Muscle of leg (tissue), 11 donors: ENCODE measurements around the gene VWA3B. TPM values are rescaled to one million over a fixed set of nuclear protein-coding genes. Genes with fewer than 3 reads are reported as not detected.
"Not testable (repeated sequence)": the region's sequence is repeated elsewhere in the genome, so short reads cannot be mapped to it uniquely, and the experiment has no call there.

Experiments used
- DNase-seq: peaks from one replicate; pipeline ENCODE4 v3.0.0; 2013
- H3K27ac ChIP-seq: one replicate; pipeline ENCODE4 v1.5.1; 2013; ENCODE audit warnings: mild to moderate bottlenecking, low read length, control low read depth
- H3K27me3 ChIP-seq: one replicate; pipeline ENCODE4 v1.6.1; 2013; ENCODE audit warnings: low read length; ENCODE audit not compliant: control insufficient read depth, insufficient read depth
- H3K36me3 ChIP-seq: one replicate; pipeline ENCODE4 v1.6.1; 2013; ENCODE audit warnings: low read length; ENCODE audit not compliant: control insufficient read depth, insufficient read depth
- H3K4me1 ChIP-seq: one replicate; pipeline ENCODE4 v1.6.1; 2013; ENCODE audit warnings: low read length; ENCODE audit not compliant: control insufficient read depth, insufficient read depth
- H3K4me3 ChIP-seq: one replicate; pipeline ENCODE4 v1.5.1; 2013; ENCODE audit warnings: low read length, control low read depth
- H3K9me3 ChIP-seq: replicated peaks from 2 replicates; pipeline ENCODE4 v1.6.1; 2013; ENCODE audit warnings: low read depth, low read length; ENCODE audit not compliant: control insufficient read depth
- WGBS: methylation state at CpG from one replicate; pipeline ENCODE4 v1.1.5; 2013; ENCODE audit warnings: missing lambda C conversion rate; ENCODE audit not compliant: insufficient coverage; 5-methylcytosine and 5-hydroxymethylcytosine counted together
- polyA plus RNA-seq, 8 donors: library from polyadenylated mRNA; unstranded; fragments of 120-200 nt; gene quantifications; one replicate each; pipeline versions ENCODE4 v1.2.1 to v1.2.3, GENCODE V29; 2013; ENCODE audit warnings: inconsistent platforms in 1 of 8, low replicate concordance in 1 of 8; ENCODE audit not compliant: insufficient read length in 8 of 8, insufficient read depth in 1 of 8
- total RNA-seq: library from RNA; stranded (reverse); fragments of 120-200 nt; gene quantifications from one replicate; pipeline ENCODE4 v1.2.4, GENCODE V29; 2013

VWA3B gene
- total and polyA plus RNA-seq, 9 donors = 0.13 to 1.3 (median 0.57) TPM; not detected in 1

DNA sequence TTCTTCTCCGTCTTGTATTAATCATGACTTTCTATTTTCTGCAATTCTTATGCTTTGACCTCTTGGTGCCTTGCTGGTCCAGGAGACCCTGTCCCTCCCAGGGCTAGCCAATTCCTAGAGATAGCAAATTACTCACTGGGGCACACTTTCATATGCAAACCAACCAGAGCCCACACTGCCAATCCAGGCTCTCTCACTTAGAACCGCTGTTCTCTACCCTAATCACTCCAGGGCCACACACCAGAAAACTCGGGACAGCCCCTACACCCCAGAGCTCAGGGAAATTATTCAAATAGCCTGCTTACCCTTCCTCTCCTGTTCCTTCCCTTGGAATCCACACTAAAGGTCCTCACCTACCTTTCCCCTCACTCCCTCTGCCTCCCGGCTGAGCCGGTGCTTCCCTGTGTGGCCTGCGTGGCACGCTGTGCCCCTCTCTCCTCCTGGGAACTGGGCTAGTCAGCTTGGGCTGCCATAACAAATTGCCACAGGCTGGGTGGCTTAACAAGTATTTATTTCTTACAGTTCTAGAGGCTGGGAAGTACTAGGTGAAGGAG, 41.7 kb downstream of the VWA3B start:
- Histone ChIP-seq H3K36me3 (no peaks in the 10 kb centered on the region), H3K4me1 (peaks cover 8% of the 10 kb centered on the region), H3K27me3 (peaks cover 2% of the 10 kb centered on the region), H3K27ac (no peak overlapping the region), H3K9me3 (no peaks in the 10 kb centered on the region), H3K4me3 (no peak overlapping the region)
- no peak for DNase-seq
- 87% methylated on average over 4 of the region's 7 CpGs for WGBS

DNA sequence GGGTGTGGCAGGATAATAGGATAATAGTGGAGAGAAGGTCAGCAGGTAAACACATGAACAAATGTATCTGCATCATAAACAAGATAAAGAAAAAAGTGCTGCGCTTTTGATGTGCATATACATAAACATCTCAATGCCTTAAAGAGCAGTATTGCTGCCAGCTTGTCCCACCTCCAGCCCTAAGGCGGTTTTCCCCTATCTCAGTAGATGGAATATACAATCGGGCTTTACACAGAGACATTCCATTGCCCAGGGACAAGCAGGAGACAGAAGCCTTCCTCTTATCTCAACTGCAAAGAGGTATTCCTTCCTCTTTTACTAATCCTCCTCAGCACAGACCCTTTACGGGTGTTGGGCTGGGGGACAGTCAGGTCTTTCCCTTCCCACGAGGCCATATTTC, 43.1 kb downstream of the VWA3B start:
- not testable (repeated sequence) for H3K4me3 ChIP-seq, H3K9me3 ChIP-seq, H3K36me3 ChIP-seq, H3K27ac ChIP-seq, H3K27me3 ChIP-seq, DNase-seq
- WGBS = no CpG with 5 or more reads among the region's 5 CpGs
- H3K4me1 ChIP-seq = peaks cover 18% of the 10 kb centered on the region

DNA sequence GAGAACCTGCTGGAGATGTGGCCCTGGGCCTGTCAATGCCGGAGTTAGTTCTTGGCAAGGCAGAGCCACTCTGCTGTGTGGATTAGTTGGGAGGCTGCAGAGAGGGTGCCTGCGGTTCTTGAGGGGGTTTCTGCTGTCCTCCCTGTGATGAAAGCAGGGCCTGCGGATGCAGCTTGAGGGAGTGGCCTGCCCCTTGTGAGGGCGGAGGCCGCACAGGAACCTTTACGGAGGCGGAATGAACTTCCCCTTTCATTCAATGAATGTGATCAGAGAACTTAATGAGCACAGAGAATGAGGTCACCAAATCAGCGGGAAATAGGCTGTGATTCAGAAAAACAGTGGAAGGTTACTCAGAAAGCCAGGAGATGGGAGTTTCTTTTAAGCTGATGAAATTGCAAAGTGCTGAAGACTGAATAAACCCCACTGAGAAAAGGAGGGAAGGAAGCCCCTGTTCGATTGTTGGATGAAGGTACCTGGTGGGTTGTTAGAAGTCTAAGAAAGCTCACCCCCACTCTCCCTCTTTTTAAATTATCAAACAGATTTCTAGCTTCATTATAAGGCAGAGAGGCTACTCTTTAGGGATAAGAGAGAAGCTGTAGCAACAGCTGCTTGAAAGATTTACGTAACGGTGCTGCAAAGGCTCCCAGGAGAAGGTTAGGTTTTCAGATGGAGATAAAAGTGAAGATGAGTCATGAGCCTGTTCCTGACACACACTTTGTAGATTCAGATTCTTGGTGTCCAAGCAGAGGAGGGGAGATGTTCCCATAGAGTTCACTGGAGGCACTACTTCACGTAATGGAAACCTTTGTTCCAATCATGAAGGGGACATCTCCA, 47.4 kb downstream of the VWA3B start:
- Histone ChIP-seq H3K27me3 (no peaks in the 10 kb centered on the region), H3K9me3 (no peaks in the 10 kb centered on the region), H3K27ac (peak overlapping the region; percentile 57), H3K4me3 (no peak overlapping the region), H3K4me1 (peaks cover 12% of the 10 kb centered on the region), H3K36me3 (no peaks in the 10 kb centered on the region)
- DNase-seq = peak; percentile 75
- 23% methylated on average over 7 of the region's 12 CpGs for WGBS

DNA sequence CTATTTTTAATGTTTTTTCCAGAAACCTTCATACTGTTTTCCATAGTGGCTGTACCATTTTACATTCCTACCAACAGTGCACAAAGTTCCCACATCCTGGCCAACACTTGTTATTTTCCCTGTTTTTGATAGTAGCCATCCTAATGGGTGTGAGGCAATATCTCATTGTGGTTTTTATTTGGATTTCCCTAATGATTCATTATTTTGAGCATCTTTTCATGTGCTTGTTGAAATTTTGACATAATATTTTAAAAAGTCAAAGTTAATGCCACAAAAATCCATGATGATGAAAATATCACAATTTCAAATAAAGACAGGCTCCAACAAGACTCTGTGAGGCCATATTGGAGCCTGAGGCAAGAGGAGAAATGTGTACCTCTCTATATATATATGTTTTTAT, 50.2 kb downstream of the VWA3B start:
- Histone ChIP-seq H3K9me3 (no peaks in the 10 kb centered on the region), H3K36me3 (no peaks in the 10 kb centered on the region), H3K27ac (no peak overlapping the region), H3K4me3 (no peak overlapping the region), H3K27me3 (no peaks in the 10 kb centered on the region), H3K4me1 (peaks cover 30% of the 10 kb centered on the region)
- no peak for DNase-seq

DNA sequence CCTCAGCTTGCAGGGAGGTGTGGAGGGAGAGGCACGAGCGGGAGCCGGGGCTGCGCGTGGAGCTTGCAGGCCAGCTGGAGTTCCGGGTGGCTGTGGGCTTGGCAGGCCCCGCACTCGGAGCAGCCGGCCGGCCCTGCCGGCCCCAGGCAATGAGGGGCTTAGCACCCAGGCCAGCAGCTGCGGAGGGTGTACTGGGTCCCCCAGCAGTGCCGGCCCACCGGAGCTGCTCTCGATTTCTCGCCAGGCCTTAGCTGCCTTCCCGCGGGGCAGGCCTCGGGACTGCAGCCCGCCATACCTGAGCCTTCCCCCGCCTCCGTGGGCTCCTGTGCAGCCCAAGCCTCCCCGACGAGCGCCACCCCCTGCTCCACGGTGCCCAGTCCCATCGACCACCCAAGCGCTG, 52.0 kb downstream of the VWA3B start:
- not testable (repeated sequence) for H3K9me3 ChIP-seq, H3K4me3 ChIP-seq, H3K36me3 ChIP-seq, H3K27me3 ChIP-seq, H3K27ac ChIP-seq, DNase-seq
- peaks cover 33% of the 10 kb centered on the region for H3K4me1 ChIP-seq
- WGBS = 92% methylated on average over 24 of the region's 28 CpGs

DNA sequence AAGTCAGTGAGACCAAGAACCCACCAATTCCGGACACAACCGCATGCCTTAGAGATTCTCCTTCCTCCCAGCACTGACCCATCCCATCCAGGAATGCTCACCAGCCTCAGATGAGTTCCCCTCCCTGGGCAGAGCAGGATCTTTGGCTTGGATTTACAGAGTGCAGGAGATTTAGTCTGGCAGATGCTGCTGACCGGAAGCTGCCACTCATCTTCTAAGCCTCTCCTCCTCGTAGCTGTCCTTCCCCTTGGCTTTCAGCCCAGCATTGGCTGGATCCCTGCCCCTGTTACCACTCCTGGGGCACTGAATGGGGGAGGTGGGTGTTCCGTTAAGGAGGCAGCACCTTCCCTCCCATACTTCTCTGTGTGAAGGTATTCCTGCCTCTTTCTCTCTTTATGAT, 53.2 kb downstream of the VWA3B start:
- peak; percentile 87 for DNase-seq
- 40% methylated on average over 1 of the region's 5 CpGs for WGBS
- peak overlapping the region; percentile 34 for H3K4me3 ChIP-seq

DNA sequence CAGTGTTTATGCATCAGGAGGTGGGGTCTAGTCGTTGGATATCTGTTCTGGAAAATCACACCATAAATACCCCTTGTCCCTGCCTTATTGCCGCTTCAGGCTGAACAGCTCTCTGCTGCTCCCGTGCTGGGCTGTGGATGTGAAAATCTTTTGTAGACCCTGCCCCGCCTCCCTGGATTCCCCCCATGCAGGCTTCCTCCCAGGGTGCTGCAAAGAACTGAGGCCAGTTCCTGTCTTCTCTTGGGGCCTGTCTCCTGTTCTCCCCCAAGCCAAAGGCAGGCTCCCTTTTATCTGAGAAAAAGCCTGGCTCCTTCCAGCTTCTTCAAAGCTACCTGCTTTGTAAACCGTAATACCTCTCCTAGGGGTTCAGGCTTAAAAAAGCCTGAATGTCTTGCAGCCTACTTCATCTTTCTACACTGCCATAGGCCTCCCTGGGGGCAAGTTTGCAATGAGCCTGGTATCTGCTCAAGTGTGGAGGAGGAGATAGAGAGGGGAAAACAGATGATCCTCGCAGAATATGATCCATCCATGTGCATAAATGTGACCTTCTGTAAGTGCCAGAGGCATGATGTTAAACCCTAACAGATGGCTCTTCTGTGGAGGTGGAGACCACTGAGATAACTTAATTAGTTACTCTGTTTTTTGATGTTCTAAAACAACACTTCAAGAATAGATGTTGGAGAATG, 55.3 kb downstream of the VWA3B start:
- 38% methylated on average over 2 of the region's 6 CpGs for WGBS
- Histone ChIP-seq H3K4me3 (no peak overlapping the region), H3K27ac (peak overlapping the region; percentile 29), H3K4me1 (peaks cover 24% of the 10 kb centered on the region), H3K9me3 (no peaks in the 10 kb centered on the region), H3K27me3 (no peaks in the 10 kb centered on the region), H3K36me3 (no peaks in the 10 kb centered on the region)
- DNase-seq = peak; percentile 37

More for the DNA sequence above, 53.2 kb downstream of the VWA3B start:
- peak overlapping the region; percentile 49 for H3K27ac ChIP-seq
- no peaks in the 10 kb centered on the region for H3K9me3 ChIP-seq
- H3K27me3 ChIP-seq = no peaks in the 10 kb centered on the region
- no peaks in the 10 kb centered on the region for H3K36me3 ChIP-seq
- peaks cover 24% of the 10 kb centered on the region for H3K4me1 ChIP-seq

DNA sequence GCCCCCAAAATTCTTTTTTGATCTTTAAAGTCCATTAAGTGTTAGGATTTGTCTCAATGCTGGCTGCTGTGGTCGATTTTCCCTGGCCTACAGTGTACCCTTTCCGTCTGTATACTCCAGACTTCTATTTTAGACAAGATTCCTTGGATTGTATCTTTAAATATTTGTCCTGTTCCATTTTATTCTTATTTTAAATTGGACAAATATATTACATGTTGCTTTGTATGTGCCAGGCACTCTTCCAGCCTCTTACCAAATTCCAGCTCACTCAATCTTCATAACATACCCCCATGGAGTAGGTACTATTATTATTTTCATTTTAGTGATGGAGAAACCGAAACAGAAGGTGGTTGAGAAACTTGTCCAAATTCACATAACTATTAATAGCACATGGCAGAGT, 58.1 kb downstream of the VWA3B start:
- Histone ChIP-seq H3K9me3 (no peaks in the 10 kb centered on the region), H3K4me3 (no peak overlapping the region), H3K27ac (no peak overlapping the region), H3K27me3 (no peaks in the 10 kb centered on the region), H3K4me1 (peaks cover 23% of the 10 kb centered on the region), H3K36me3 (no peaks in the 10 kb centered on the region)
- DNase-seq = no peak
- WGBS = no CpG with 5 or more reads among the region's 3 CpGs

DNA sequence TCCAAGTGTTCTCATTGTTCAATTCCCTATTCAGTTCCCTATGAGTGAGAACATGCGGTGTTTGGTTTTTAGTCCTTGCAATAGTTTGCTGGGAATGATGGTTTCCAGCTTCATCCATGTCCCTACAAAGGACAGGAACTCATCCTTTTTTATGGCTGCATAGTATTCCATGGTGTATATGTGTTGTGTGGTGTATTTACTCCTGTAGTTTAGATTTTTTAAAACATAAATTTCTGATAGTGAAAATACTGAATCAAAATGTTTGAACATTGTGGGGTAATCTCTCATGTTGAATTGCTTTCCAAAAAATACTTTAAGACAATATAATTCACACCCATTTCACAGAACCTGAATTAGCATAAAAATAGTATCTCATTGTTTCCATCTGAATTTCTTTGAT, 60.9 kb downstream of the VWA3B start:
- H3K4me1 ChIP-seq, DNase-seq, H3K4me3 ChIP-seq, H3K27me3 ChIP-seq, H3K27ac ChIP-seq, H3K9me3 ChIP-seq, H3K36me3 ChIP-seq: not testable (repeated sequence)
- WGBS = no CpG with 5 or more reads among the region's 1 CpG

DNA sequence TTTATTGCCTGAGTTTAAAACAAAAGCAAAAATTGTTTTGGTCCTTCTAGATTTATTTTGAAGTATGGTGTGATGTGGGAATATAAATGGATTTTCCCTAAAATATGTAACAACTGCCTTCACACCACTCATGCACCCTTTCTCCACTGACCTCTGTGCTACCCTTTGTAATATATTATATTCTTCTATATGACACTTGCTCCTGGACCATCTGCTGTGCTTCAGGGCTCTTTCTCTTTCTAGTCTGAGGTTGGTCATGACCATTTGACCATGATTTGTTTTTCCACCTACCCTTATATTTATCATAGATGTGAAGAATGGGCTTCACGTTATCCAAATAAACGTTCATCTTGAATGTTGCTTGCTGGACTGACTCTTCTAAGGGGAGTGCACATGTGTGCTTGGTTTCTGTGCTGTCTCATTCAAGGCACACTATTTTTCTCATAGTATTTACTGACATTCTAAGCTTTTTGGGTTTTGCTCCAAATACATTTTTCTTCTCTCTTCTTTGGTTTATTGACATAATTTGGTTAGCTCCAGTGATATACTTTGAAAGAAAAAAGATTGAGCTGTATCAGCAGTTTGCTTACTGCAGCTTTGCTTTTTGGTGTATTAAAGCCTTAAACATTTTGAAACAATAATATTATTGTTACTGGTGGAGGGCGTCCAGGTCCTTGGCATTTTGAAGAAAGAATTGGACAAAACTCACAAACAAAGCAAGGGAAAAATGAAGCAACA, 61.8 kb downstream of the VWA3B start:
- no CpG with 5 or more reads among the region's 3 CpGs for WGBS
- H3K27ac ChIP-seq = no peak overlapping the region
- no peaks in the 10 kb centered on the region for H3K27me3 ChIP-seq
- H3K4me3 ChIP-seq = no peak overlapping the region
- no peaks in the 10 kb centered on the region for H3K4me1 ChIP-seq
- no peak for DNase-seq
- H3K36me3 ChIP-seq = no peaks in the 10 kb centered on the region
- no peaks in the 10 kb centered on the region for H3K9me3 ChIP-seq
